OCI-LY7 (cell line): ENCODE results near the gene TBC1D1. TPM values are rescaled to one million over a fixed set of nuclear protein-coding genes. Genes with fewer than 3 reads are reported as not detected.

Experiments used
- BruUV-seq: library from RNA; stranded (reverse); fragments of 400-500 nt; replicated peaks from 2 replicates; lab custom pipeline; 2021; lab: Mats Ljungman, UMichigan
- CTCF ChIA-PET: fragments of 300-600 bp; sonication (Branson Sonifier 250); formaldehyde crosslinking; loops from one replicate; lab custom pipeline; 2022; ENCODE audit warnings: antibody characterized with exemption; ENCODE audit not compliant: unreplicated experiment; lab: Charles Lee
- POLR2A ChIA-PET: fragments of 300-600 bp; sonication (Branson Sonifier 250); formaldehyde crosslinking; loops from one replicate; lab custom pipeline; 2022; ENCODE audit warnings: antibody characterized with exemption; lab: Charles Lee
- DNase-seq: peaks from one replicate; pipeline ENCODE4 v3.0.0-alpha.2; 2015; ENCODE audit warnings: low spot score
- H2AFZ ChIP-seq: fragments of 200-600 bp; sonication (generic), shearing (Covaris generic); 2 replicates; pipeline ENCODE4 v1.6.1; 2014; ENCODE audit warnings: mild to moderate bottlenecking, antibody characterized with exemption, low read length, moderate library complexity
- H3K27ac ChIP-seq: fragments of 200-600 bp; sonication (generic); 2 replicates; pipeline ENCODE4 v1.5.1; 2014; ENCODE audit warnings: mixed run types, low read depth, mild to moderate bottlenecking, moderate library complexity, low read length, inconsistent platforms; ENCODE audit not compliant: poor library complexity, severe bottlenecking
- H3K36me3 ChIP-seq: fragments of 200-600 bp; sonication (generic); 2 replicates; pipeline ENCODE4 v1.6.1; 2014; ENCODE audit warnings: mild to moderate bottlenecking, antibody characterized with exemption, low read length, moderate library complexity, mixed read lengths; ENCODE audit not compliant: insufficient read depth
- H3K4me1 ChIP-seq: fragments of 200-600 bp; sonication (generic); 2 replicates; pipeline ENCODE4 v1.5.1; 2014; ENCODE audit warnings: mild to moderate bottlenecking, low read length; ENCODE audit not compliant: insufficient read depth, poor library complexity, severe bottlenecking
- H3K4me2 ChIP-seq: fragments of 200-600 bp; sonication (generic); 2 replicates; pipeline ENCODE4 v1.6.1; 2014; ENCODE audit warnings: mild to moderate bottlenecking, low read length
- H3K4me3 ChIP-seq: fragments of 200-600 bp; sonication (generic); 2 replicates; pipeline ENCODE4 v1.5.1; 2014; ENCODE audit warnings: mild to moderate bottlenecking, low read depth, low read length; ENCODE audit not compliant: poor library complexity, severe bottlenecking
- H3K79me2 ChIP-seq: fragments of 200-600 bp; sonication (generic); 2 replicates; pipeline ENCODE4 v1.6.1; 2016; ENCODE audit warnings: low read depth, mild to moderate bottlenecking, low read length, moderate library complexity, mixed read lengths; ENCODE audit not compliant: insufficient read depth
- H3K9me2 ChIP-seq: fragments of 200-600 bp; sonication (generic); 2 replicates; pipeline ENCODE4 v1.6.1; 2016; ENCODE audit warnings: mild to moderate bottlenecking, low read length, mixed read lengths; ENCODE audit not compliant: insufficient read depth
- H3K9me3 ChIP-seq: fragments of 200-600 bp; sonication (generic); 2 replicates; pipeline ENCODE4 v1.6.1; 2014; ENCODE audit warnings: mild to moderate bottlenecking, mixed run types, low read length, mixed read lengths
- H4K20me1 ChIP-seq: fragments of 200-600 bp; sonication (generic); 2 replicates; pipeline ENCODE4 v1.6.1; 2014; ENCODE audit warnings: mild to moderate bottlenecking, antibody characterized with exemption, low read length, moderate library complexity, mixed read lengths; ENCODE audit not compliant: insufficient read depth
- CTCF ChIP-seq: fragments of 200-600 bp; sonication (generic); conservative IDR thresholded peaks from 2 replicates; pipeline ENCODE4 v1.5.1; 2014; ENCODE audit warnings: mild to moderate bottlenecking, antibody characterized with exemption, low read length, moderate library complexity, mixed read lengths
- EZH2phosphoT487 ChIP-seq: fragments of 200-600 bp; sonication (generic); IDR thresholded peaks from 2 replicates; pipeline ENCODE4 v1.6.1; 2018; ENCODE audit warnings: low read depth, borderline replicate concordance, mild to moderate bottlenecking, mixed run types, antibody characterized with exemption, low read length, moderate library complexity, mixed read lengths
- intact Hi-C: fragments of 100-400 bp; cut with micrococcal nuclease; formaldehyde crosslinking; loops from one replicate; pipeline ENCODE4 v1.10.0; 2022; ENCODE audit not compliant: unreplicated experiment
- total RNA-seq, 2 experiments: library from RNA; depleted of rRNA in 1 of 2; stranded (reverse); fragments of >200 nt in 1 of 2; shearing (Covaris generic) in 1 of 2; gene quantifications; 2 replicates each; pipeline ENCODE4 v1.2.3, GENCODE V29; 2014 to 2022

TBC1D1 gene
- total RNA-seq, 2 experiments from 2014 or later, result 539 to 545 TPM

- intact Hi-C loops, result no loop called here
- no peak overlapping the region for H3K4me3 ChIP-seq
- no peaks in the 10 kb centered on the region for H3K9me2 ChIP-seq
- no peaks in the 10 kb centered on the region for H3K4me1 ChIP-seq
- POLR2A ChIA-PET, result no interaction called here
- H3K9me3 ChIP-seq, result no peaks in the 10 kb centered on the region
- no peaks in the 10 kb centered on the region for H4K20me1 ChIP-seq
- H3K27ac ChIP-seq, result no peak overlapping the region
- CTCF ChIA-PET, result interaction anchor here (0.5 to 0.6 kb wide), 3 partner anchors 16 to 155 kb away, joined by 3 to 4 read pairs (median 3); no protein-coding TSS in a partner anchor
- TF ChIP-seq EZH2phosphoT487 (no peak), CTCF (no peak)
- no TSS peak for BruUV-seq
- no peak overlapping the region for H3K4me2 ChIP-seq
- no peak overlapping the region for H2AFZ ChIP-seq
- no peak for DNase-seq
- H3K36me3 ChIP-seq, result no peaks in the 10 kb centered on the region
- no peaks in the 10 kb centered on the region for H3K79me2 ChIP-seq
Observed at GRCh38 chr4:37951461-37952352, 60.8 kb downstream of the TBC1D1 start.

GRCh38 chr4:37953156-37953555 is 62.3 kb downstream of the TBC1D1 start:
- H3K9me2 ChIP-seq, result no peaks in the 10 kb centered on the region
- ChIA-PET POLR2A (interaction anchor here (0.5 to 1.5 kb wide), 5 partner anchors 9 to 1476 kb away, joined by 3 to 6 read pairs (median 4); no protein-coding TSS in a partner anchor), CTCF (no interaction called here)
- no peak overlapping the region for H3K27ac ChIP-seq
- TF ChIP-seq EZH2phosphoT487 (no peak), CTCF (no peak)
- no peaks in the 10 kb centered on the region for H3K36me3 ChIP-seq
- intact Hi-C loops, result no loop called here
- no peaks in the 10 kb centered on the region for H4K20me1 ChIP-seq
- no TSS peak for BruUV-seq
- H2AFZ ChIP-seq, result no peak overlapping the region
- H3K4me1 ChIP-seq, result no peaks in the 10 kb centered on the region
- no peaks in the 10 kb centered on the region for H3K79me2 ChIP-seq
- no peak overlapping the region for H3K4me3 ChIP-seq
- no peaks in the 10 kb centered on the region for H3K9me3 ChIP-seq
- H3K4me2 ChIP-seq, result no peak overlapping the region
- DNase-seq, result no peak
